ENCODE results near the gene ST6GALNAC1. TPM values are rescaled to one million over a fixed set of nuclear protein-coding genes. Genes with fewer than 3 reads are reported as not detected.
A peak's percentile ranks its signal among the peaks of the same experiment; 100 is the strongest.

The ST6GALNAC1 gene
- total and polyA plus RNA-seq, 2 of the 13 experiments (the other 11 are each of a cell fraction or from before 2014, with no cell fraction given), result not detected

GRCh38 chr17:76672270-76672851 lies 28.8 kb upstream of the ST6GALNAC1 start:
- peak; percentile 81 for DNase-seq (ENCODE audit: low spot score)
- POLR2A ChIA-PET, result interaction anchor here (0.8 to 3.2 kb wide), 35 partner anchors 10 to 643 kb away, joined by 3 to 30 read pairs (median 8); partner anchors contain the start of genes JMJD6, METTL23, MFSD11 and RHBDF2
- intact Hi-C loops (cut with micrococcal nuclease; ENCODE audit: unreplicated experiment) (loop anchor here (2.0 to 5.0 kb wide), 2 partner anchors 42 to 150 kb away; no protein-coding TSS in a partner anchor), in situ Hi-C loops (cut with HindIII; ENCODE audit: extremely low pct_ligation_motif_present, low pct_unique_long_range_greater_than_20kb) (no loop called here)
- no peaks in the 10 kb centered on the region; a peak in 1 of 5 replicates for H3K27me3 ChIP-seq (ENCODE audit: control insufficient read depth in 1 of 2, insufficient read depth in 2 of 2, low read length in 2 of 2)
- no peak overlapping the region for H2AFZ ChIP-seq (ENCODE audit: low read length)
- 22% methylated on average over 13 of the region's 13 CpGs for WGBS (ENCODE audit: low lambda C conversion rate)
- BruUV-seq (replicated peaks), result TSS peak; percentile 90
- H3K4me2 ChIP-seq (ENCODE audit: low read depth, low read length), result peak overlapping the region; percentile 91
- H4K20me1 ChIP-seq (ENCODE audit: insufficient read depth, low read length), result no peaks in the 10 kb centered on the region
- H3K4me1 ChIP-seq (ENCODE audit: insufficient read depth, low read length), result peaks cover 56% of the 10 kb centered on the region
- H3K36me3 ChIP-seq (replicated peaks in 1 of 2; ENCODE audit: control insufficient read depth in 1 of 2, insufficient read depth in 2 of 2, low read length in 2 of 2), result no peaks in the 10 kb centered on the region
- H3K79me2 ChIP-seq (ENCODE audit: insufficient read depth, low read length), result no peaks in the 10 kb centered on the region
- no peaks in the 10 kb centered on the region for H3K9me3 ChIP-seq (ENCODE audit: low read length)
- H3K9ac ChIP-seq (ENCODE audit: insufficient read depth, low read depth, low read length), result peak overlapping the region; percentile 82
- peak; percentile 74 for FAIRE-seq
- H3K4me3 ChIP-seq (replicated peaks in 1 of 3; ENCODE audit: insufficient read depth in 1 of 3, low read depth in 2 of 3, low read length in 3 of 3), result peak overlapping the region; percentile 66 to 83 (median 80)
- peak; percentile 14 for ATAC-seq
- CTCF ChIA-PET (ENCODE audit: low intra/inter-chr PET ratio, low total read pairs), result no interaction called here
- H3K27ac ChIP-seq (ENCODE audit: extremely low read length, insufficient read depth, low read length), result peak overlapping the region; percentile 83
- TF ChIP-seq CBX2 (IDR thresholded peaks at IDR 0.05; ENCODE audit: low read depth, low read length) (no peak), CBX2 (CRISPR knock-in tag; IDR thresholded peaks at IDR 0.05; ENCODE audit: low read depth) (no peak), DDIT3 (CRISPR knock-in tag; IDR thresholded peaks at IDR 0.05) (no peak), AFF4 (CRISPR knock-in tag; IDR thresholded peaks at IDR 0.05) (no peak; the same call in 1 of the 2 replicates), NFIC (IDR thresholded peaks at IDR 0.05; ENCODE audit: low read length) (peak; percentile 73), SMYD3 (CRISPR knock-in tag; IDR thresholded peaks at IDR 0.05) (no peak), ZNF703 (CRISPR knock-in tag; IDR thresholded peaks at IDR 0.05; ENCODE audit: borderline replicate concordance) (no peak; the same call in 1 of the 2 replicates), ZNF616 (CRISPR knock-in tag; IDR thresholded peaks at IDR 0.05; ENCODE audit: low read depth) (no peak), ZBTB20 (CRISPR knock-in tag; IDR thresholded peaks at IDR 0.05; ENCODE audit: borderline replicate concordance, low read depth) (no peak), KLF9 (CRISPR knock-in tag; IDR thresholded peaks at IDR 0.05; ENCODE audit: low read depth) (peak; percentile 30; the same call in 1 of the 2 replicates), ZHX1 (CRISPR knock-in tag; IDR thresholded peaks at IDR 0.05; ENCODE audit: low read depth) (no peak), CAMTA2 (CRISPR knock-in tag; IDR thresholded peaks at IDR 0.05; ENCODE audit: borderline replicate concordance) (no peak)
- TF ChIP-seq, protein P1, sequence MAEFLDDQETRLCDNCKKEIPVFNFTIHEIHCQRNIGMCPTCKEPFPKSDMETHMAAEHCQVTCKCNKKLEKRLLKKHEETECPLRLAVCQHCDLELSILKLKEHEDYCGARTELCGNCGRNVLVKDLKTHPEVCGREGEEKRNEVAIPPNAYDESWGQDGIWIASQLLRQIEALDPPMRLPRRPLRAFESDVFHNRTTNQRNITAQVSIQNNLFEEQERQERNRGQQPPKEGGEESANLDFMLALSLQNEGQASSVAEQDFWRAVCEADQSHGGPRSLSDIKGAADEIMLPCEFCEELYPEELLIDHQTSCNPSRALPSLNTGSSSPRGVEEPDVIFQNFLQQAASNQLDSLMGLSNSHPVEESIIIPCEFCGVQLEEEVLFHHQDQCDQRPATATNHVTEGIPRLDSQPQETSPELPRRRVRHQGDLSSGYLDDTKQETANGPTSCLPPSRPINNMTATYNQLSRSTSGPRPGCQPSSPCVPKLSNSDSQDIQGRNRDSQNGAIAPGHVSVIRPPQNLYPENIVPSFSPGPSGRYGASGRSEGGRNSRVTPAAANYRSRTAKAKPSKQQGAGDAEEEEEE (CRISPR knock-in tag; IDR thresholded peaks at IDR 0.05; ENCODE audit: borderline replicate concordance), result no peak
- TF ChIP-seq, protein P2, sequence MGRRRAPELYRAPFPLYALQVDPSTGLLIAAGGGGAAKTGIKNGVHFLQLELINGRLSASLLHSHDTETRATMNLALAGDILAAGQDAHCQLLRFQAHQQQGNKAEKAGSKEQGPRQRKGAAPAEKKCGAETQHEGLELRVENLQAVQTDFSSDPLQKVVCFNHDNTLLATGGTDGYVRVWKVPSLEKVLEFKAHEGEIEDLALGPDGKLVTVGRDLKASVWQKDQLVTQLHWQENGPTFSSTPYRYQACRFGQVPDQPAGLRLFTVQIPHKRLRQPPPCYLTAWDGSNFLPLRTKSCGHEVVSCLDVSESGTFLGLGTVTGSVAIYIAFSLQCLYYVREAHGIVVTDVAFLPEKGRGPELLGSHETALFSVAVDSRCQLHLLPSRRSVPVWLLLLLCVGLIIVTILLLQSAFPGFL (CRISPR knock-in tag; IDR thresholded peaks at IDR 0.05), result no peak

All from HepG2 (cell line).